Measurements from ENCODE around the gene DDOST.

DNA sequence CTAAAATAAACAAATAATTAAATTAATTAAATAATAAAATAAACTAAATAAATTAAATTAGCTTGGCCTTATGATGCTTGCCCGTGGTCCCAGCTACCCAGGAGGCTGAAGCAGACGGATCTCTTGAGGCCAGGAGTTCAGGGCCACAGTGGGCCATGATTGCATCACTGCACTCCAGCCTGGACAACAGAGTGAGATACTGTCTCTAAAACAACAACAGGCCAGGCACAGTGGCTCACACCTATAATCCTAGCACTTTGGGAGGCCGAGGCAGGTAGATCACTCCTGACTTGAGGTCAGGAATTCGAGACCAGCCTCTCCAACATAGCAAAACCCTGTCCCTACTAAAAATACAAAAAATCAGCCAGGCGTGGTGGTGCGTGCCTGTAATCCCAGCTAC is 40.2 kb downstream of the DDOST start:
- no peak for TF ChIP-seq EZH2 (IDR thresholded peaks at IDR 0.05; ENCODE audit: low read length)
- TF ChIP-seq, protein P1, sequence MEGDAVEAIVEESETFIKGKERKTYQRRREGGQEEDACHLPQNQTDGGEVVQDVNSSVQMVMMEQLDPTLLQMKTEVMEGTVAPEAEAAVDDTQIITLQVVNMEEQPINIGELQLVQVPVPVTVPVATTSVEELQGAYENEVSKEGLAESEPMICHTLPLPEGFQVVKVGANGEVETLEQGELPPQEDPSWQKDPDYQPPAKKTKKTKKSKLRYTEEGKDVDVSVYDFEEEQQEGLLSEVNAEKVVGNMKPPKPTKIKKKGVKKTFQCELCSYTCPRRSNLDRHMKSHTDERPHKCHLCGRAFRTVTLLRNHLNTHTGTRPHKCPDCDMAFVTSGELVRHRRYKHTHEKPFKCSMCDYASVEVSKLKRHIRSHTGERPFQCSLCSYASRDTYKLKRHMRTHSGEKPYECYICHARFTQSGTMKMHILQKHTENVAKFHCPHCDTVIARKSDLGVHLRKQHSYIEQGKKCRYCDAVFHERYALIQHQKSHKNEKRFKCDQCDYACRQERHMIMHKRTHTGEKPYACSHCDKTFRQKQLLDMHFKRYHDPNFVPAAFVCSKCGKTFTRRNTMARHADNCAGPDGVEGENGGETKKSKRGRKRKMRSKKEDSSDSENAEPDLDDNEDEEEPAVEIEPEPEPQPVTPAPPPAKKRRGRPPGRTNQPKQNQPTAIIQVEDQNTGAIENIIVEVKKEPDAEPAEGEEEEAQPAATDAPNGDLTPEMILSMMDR (optimal IDR thresholded peaks at IDR 0.05 in 1 of 3, IDR thresholded peaks at IDR 0.05 in 1 of 3, conservative IDR thresholded peaks at IDR 0.05 in 1 of 3; ENCODE audit: extremely low read depth in 1 of 3, insufficient read depth in 2 of 3, low read length in 3 of 3): no peak

Measured in keratinocyte (primary cell).